ENCODE results near the gene AK5.

- no peak for TF ChIP-seq POLR2AphosphoS5 (IDR thresholded peaks at IDR 0.05; ENCODE audit: low read depth, low read length)
- no peak for TF ChIP-seq SIN3A (IDR thresholded peaks at IDR 0.05; ENCODE audit: borderline replicate concordance, insufficient read depth, low read length)
- TF ChIP-seq FOXP2 (optimal IDR thresholded peaks at IDR 0.05; ENCODE audit: borderline replicate concordance, extremely low read depth, extremely low read length, insufficient read depth) = no peak
- TF ChIP-seq REST (IDR thresholded peaks at IDR 0.05; ENCODE audit: insufficient read depth in 1 of 2, low read depth in 2 of 2, low read length in 2 of 2) = no peak
- no peak for TF ChIP-seq TAF1 (IDR thresholded peaks at IDR 0.05; ENCODE audit: borderline replicate concordance, insufficient read depth, low read length)
These were observed 112.3 kb downstream of the AK5 start for GRCh38 chr1:77394166-77394565.
